Testis (tissue), 3 donors: ENCODE results near the gene MAOA. TPM values are rescaled to one million over a fixed set of nuclear protein-coding genes. Genes with fewer than 3 reads are reported as not detected.

Experiments
- DNase-seq: peaks from one replicate; pipeline ENCODE4 v3.0.0-alpha.2; 2019
- H3K27ac ChIP-seq, 2 donors: fragments of 200-600 bp; sonication (generic); one replicate each; pipeline ENCODE4 v1.5.1; 2019
- H3K27me3 ChIP-seq: fragments of 200-600 bp; sonication (generic); one replicate; pipeline ENCODE4 v1.5.1; 2019
- H3K36me3 ChIP-seq: fragments of 200-600 bp; sonication (generic); one replicate; pipeline ENCODE4 v1.5.1; 2017; ENCODE audit warnings: low read depth; ENCODE audit errors: missing control alignments
- H3K4me1 ChIP-seq: fragments of 200-600 bp; sonication (generic); one replicate; pipeline ENCODE4 v1.5.1; 2019
- H3K4me3 ChIP-seq, 2 donors: fragments of 200-600 bp; sonication (generic); one replicate each; pipeline ENCODE4 v1.5.1; 2017 to 2019
- H3K9me3 ChIP-seq: fragments of 200-600 bp; sonication (generic); one replicate; pipeline ENCODE4 v1.5.1; 2017
- CTCF ChIP-seq, 3 experiments: fragments of 450-650 bp in 2 of 3; fragments of 200-600 bp in 1 of 3; sonication (generic) in 1 of 3; IDR thresholded peaks; one replicate each; pipeline ENCODE4 v1.5.1; 2016 to 2019; ENCODE audit warnings: antibody characterized with exemption in 3 of 3, mild to moderate bottlenecking in 2 of 3, moderate library complexity in 1 of 3
- POLR2A ChIP-seq: fragments of 450-650 bp; IDR thresholded peaks from one replicate; pipeline ENCODE4 v1.6.1; 2017; ENCODE audit warnings: antibody characterized with exemption, mild to moderate bottlenecking, moderate library complexity
- WGBS, 2 donors: methylation state at CpG; one replicate each; pipeline ENCODE4 v1.1.5; 2018; 5-methylcytosine and 5-hydroxymethylcytosine counted together
- intact Hi-C: fragments of 100-400 bp; cut with DNase I; formaldehyde crosslinking; loops from one replicate; pipeline ENCODE4 v1.15.1; 2023; ENCODE audit warnings: low total_unique reads
- polyA plus RNA-seq: library from polyadenylated mRNA; stranded (reverse); fragments of 350-450 nt; fragmentation: Illumina TruSeq; extraction: RNeasy Lipid Tissue Mini Kit (QIAGEN cat#74804); gene quantifications from one replicate; pipeline ENCODE4 v1.2.3, GENCODE V29; 2014; ENCODE audit warnings: low read depth, low replicate concordance; ENCODE audit not compliant: insufficient read depth
- total RNA-seq, 2 donors: library from RNA; depleted of rRNA; stranded (reverse); fragments of >200 nt; gene quantifications; one replicate each; pipeline ENCODE4 v1.2.3, GENCODE V29; 2016

The MAOA gene
- total and polyA plus RNA-seq, 3 donors from 2014 or later = 6.5 to 12.3 (median 11.8) TPM

GRCh38 chrX:43728002-43728401 is 71.9 kb downstream of the MAOA start:
- H3K36me3 ChIP-seq = no peaks in the 10 kb centered on the region
- H3K4me3 ChIP-seq = no peak overlapping the region
- DNase-seq = no peak
- intact Hi-C loops = no loop called here
- no peaks in the 10 kb centered on the region for H3K4me1 ChIP-seq
- WGBS, 2 donors = 71 to 74% methylated on average over 5 of the region's 5 CpGs
- H3K9me3 ChIP-seq = no peaks in the 10 kb centered on the region
- no peak overlapping the region for H3K27ac ChIP-seq
- TF ChIP-seq POLR2A (no peak), CTCF (IDR thresholded peaks at IDR 0.05) (no peak)
- H3K27me3 ChIP-seq = no peaks in the 10 kb centered on the region

GRCh38 chrX:43728966-43729365 is 72.9 kb downstream of the MAOA start:
- no peak overlapping the region for H3K4me3 ChIP-seq
- H3K27me3 ChIP-seq = no peaks in the 10 kb centered on the region
- H3K9me3 ChIP-seq = no peaks in the 10 kb centered on the region
- no peak overlapping the region for H3K27ac ChIP-seq
- DNase-seq = no peak
- intact Hi-C loops = no loop called here
- H3K36me3 ChIP-seq = no peaks in the 10 kb centered on the region
- no peak for TF ChIP-seq POLR2A
- no peaks in the 10 kb centered on the region for H3K4me1 ChIP-seq
- 100% methylated on average over 1 of the region's 1 CpG for WGBS, 2 donors

- TF ChIP-seq POLR2A (no peak), CTCF (IDR thresholded peaks at IDR 0.05) (no peak)
- Histone ChIP-seq H3K4me1 (no peaks in the 10 kb centered on the region), H3K27ac (no peak overlapping the region), H3K9me3 (no peaks in the 10 kb centered on the region), H3K4me3 (no peak overlapping the region), H3K36me3 (no peaks in the 10 kb centered on the region), H3K27me3 (no peaks in the 10 kb centered on the region)
- no peak for DNase-seq
- intact Hi-C loops = no loop called here
- 90 to 93% methylated on average over 2 to 7 of the region's 7 CpGs for WGBS, 2 donors
These were observed 75.0 kb downstream of the MAOA start for GRCh38 chrX:43731086-43731485.

GRCh38 chrX:43733699-43734098 is 77.6 kb downstream of the MAOA start:
- 94 to 100% methylated on average over 1 of the region's 1 CpG for WGBS, 2 donors
- DNase-seq = no peak
- no peaks in the 10 kb centered on the region for H3K36me3 ChIP-seq

GRCh38 chrX:43734444-43734843 is 78.3 kb downstream of the MAOA start:
- TF ChIP-seq POLR2A (no peak), CTCF (IDR thresholded peaks at IDR 0.05) (no peak)
- H3K9me3 ChIP-seq = no peaks in the 10 kb centered on the region
- no peaks in the 10 kb centered on the region for H3K36me3 ChIP-seq
- H3K4me1 ChIP-seq = no peaks in the 10 kb centered on the region
- H3K27ac ChIP-seq = no peak overlapping the region
- no peak overlapping the region for H3K4me3 ChIP-seq
- intact Hi-C loops = no loop called here
- no peaks in the 10 kb centered on the region for H3K27me3 ChIP-seq
- 53 to 69% methylated on average over 1 of the region's 1 CpG for WGBS, 2 donors
- DNase-seq = no peak

More at GRCh38 chrX:43733699-43734098, 77.6 kb downstream of the MAOA start:
- no peak overlapping the region for H3K4me3 ChIP-seq
- TF ChIP-seq CTCF (IDR thresholded peaks at IDR 0.05) = no peak
- TF ChIP-seq POLR2A = no peak
- H3K9me3 ChIP-seq = no peaks in the 10 kb centered on the region
- H3K27me3 ChIP-seq = no peaks in the 10 kb centered on the region
- no peaks in the 10 kb centered on the region for H3K4me1 ChIP-seq
- no peak overlapping the region for H3K27ac ChIP-seq
- intact Hi-C loops = no loop called here
